Measurements from ENCODE around the gene ABCA8.

- TF ChIP-seq EZH2 (IDR thresholded peaks at IDR 0.05; ENCODE audit: low read length, missing control alignments), result no peak
- TF ChIP-seq, protein P1, sequence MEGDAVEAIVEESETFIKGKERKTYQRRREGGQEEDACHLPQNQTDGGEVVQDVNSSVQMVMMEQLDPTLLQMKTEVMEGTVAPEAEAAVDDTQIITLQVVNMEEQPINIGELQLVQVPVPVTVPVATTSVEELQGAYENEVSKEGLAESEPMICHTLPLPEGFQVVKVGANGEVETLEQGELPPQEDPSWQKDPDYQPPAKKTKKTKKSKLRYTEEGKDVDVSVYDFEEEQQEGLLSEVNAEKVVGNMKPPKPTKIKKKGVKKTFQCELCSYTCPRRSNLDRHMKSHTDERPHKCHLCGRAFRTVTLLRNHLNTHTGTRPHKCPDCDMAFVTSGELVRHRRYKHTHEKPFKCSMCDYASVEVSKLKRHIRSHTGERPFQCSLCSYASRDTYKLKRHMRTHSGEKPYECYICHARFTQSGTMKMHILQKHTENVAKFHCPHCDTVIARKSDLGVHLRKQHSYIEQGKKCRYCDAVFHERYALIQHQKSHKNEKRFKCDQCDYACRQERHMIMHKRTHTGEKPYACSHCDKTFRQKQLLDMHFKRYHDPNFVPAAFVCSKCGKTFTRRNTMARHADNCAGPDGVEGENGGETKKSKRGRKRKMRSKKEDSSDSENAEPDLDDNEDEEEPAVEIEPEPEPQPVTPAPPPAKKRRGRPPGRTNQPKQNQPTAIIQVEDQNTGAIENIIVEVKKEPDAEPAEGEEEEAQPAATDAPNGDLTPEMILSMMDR (conservative IDR thresholded peaks at IDR 0.05 in 1 of 2, IDR thresholded peaks at IDR 0.05 in 1 of 2; ENCODE audit: low read depth in 1 of 2, low read length in 2 of 2), result no peak
These were observed 13.4 kb downstream of the ABCA8 start for GRCh38 chr17:68941761-68942160.

All from fibroblast of lung (primary cell).